Sigmoid colon (tissue), 4 donors: ENCODE results near the gene FMOD.
A peak's percentile ranks its signal among the peaks of the same experiment; 100 is the strongest.

Source experiments
- EP300 ChIP-seq, 4 donors: sonication (generic); formaldehyde crosslinking; IDR thresholded peaks; one replicate each; pipeline ENCODE4 v1.6.1; 2017; ENCODE audit warnings: antibody characterized with exemption in 4 of 4
- POLR2A ChIP-seq, 2 donors: fragments of 450-650 bp; IDR thresholded peaks; one replicate each; pipeline ENCODE4 v1.6.1; 2016; ENCODE audit warnings: antibody characterized with exemption in 2 of 2, mild to moderate bottlenecking in 2 of 2, moderate library complexity in 2 of 2
- POLR2AphosphoS5 ChIP-seq, 4 donors: sonication (generic); formaldehyde crosslinking; IDR thresholded peaks; one replicate each; pipeline ENCODE4 v1.6.1; 2017; ENCODE audit warnings: antibody characterized with exemption in 4 of 4
- TF ChIP-seq, protein P1 (sequence below), 4 experiments: fragments of 450-650 bp in 3 of 4; fragments of 200-600 bp in 1 of 4; IDR thresholded peaks; one replicate each; pipeline ENCODE4 v1.5.1; 2016 to 2019; ENCODE audit warnings: antibody characterized with exemption in 4 of 4, mild to moderate bottlenecking in 3 of 4, moderate library complexity in 2 of 4

DNA sequence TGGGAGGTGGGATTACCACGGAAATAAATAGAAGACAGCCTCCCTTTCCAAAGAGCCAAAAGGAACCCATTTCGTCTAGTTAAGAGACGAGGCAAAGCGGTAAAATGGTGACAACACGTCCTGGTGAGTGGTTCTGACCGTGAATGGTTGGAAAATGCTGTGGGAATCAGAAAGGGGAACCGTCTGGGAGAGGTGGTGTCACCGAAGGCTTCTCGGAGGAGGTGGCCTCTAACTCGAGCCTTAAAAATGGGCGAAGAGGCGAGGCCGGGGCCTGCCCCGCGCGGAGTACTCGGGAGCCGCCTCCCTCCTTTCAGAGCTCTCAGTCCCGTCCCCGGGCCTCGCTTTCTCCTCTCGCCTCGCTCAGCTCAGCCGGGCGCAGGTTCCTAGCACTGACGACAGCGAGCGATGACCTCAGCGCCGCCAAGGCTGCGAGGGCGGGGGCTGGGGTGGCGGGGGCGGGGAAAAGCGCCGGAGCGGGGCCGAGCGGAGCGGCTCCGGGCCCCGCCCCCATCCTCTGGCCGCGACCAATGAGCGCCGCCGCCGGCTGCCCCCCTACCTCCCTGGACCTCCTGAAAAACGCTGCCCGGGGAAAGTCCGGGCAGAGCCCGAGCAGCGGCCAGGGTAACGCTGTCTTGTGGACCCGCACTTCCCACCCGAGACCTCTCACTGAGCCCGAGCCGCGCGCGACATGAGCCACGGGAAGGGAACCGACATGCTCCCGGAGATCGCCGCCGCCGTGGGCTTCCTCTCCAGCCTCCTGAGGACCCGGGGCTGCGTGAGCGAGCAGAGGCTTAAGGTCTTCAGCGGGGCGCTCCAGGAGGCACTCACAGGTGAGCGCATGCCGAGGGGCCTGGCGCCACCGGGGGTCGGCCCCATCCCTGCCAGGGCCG, 45.8 kb downstream of the FMOD start, which contains the start of gene BTG2:
- TF ChIP-seq, protein P1, sequence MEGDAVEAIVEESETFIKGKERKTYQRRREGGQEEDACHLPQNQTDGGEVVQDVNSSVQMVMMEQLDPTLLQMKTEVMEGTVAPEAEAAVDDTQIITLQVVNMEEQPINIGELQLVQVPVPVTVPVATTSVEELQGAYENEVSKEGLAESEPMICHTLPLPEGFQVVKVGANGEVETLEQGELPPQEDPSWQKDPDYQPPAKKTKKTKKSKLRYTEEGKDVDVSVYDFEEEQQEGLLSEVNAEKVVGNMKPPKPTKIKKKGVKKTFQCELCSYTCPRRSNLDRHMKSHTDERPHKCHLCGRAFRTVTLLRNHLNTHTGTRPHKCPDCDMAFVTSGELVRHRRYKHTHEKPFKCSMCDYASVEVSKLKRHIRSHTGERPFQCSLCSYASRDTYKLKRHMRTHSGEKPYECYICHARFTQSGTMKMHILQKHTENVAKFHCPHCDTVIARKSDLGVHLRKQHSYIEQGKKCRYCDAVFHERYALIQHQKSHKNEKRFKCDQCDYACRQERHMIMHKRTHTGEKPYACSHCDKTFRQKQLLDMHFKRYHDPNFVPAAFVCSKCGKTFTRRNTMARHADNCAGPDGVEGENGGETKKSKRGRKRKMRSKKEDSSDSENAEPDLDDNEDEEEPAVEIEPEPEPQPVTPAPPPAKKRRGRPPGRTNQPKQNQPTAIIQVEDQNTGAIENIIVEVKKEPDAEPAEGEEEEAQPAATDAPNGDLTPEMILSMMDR (IDR thresholded peaks at IDR 0.05): no peak
- TF ChIP-seq POLR2A (IDR thresholded peaks at IDR 0.05) (peak; percentile 100), EP300 (IDR thresholded peaks at IDR 0.05) (peak in 1 of 4 donors; percentile 20), POLR2AphosphoS5 (IDR thresholded peaks at IDR 0.05) (peak; percentile 100)
